Fibroblast of skin of right biceps (primary cell): ENCODE measurements around the gene FCHSD2.

Source experiments
- DNase-seq: peaks from one replicate; pipeline ENCODE4 v3.0.0-alpha.2; 2013

Gene FCHSD2

GRCh38 chr11:73171436-73172161, 29.5 kb upstream of the FCHSD2 start:
- no peak for DNase-seq

DNA sequence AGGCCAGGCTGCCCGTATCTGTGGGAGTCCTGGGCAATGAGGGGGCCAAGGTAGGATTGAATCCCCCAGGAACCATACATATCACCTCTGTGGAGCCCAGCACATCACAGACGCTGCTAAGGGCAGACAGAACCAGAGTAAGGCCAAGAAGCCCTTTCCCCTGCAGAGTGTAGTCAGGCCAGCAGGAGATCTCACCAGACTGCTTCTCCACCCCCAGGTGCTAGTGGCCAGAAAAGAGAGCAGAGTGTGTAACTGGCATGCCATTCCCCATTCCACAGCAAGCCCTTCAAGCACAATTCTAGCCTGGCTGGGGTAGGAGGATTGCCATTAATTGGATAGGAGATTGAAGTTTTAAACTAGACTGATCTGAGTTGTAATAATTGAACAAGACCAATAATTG, 28.0 kb upstream of the FCHSD2 start:
- no peak for DNase-seq

DNA sequence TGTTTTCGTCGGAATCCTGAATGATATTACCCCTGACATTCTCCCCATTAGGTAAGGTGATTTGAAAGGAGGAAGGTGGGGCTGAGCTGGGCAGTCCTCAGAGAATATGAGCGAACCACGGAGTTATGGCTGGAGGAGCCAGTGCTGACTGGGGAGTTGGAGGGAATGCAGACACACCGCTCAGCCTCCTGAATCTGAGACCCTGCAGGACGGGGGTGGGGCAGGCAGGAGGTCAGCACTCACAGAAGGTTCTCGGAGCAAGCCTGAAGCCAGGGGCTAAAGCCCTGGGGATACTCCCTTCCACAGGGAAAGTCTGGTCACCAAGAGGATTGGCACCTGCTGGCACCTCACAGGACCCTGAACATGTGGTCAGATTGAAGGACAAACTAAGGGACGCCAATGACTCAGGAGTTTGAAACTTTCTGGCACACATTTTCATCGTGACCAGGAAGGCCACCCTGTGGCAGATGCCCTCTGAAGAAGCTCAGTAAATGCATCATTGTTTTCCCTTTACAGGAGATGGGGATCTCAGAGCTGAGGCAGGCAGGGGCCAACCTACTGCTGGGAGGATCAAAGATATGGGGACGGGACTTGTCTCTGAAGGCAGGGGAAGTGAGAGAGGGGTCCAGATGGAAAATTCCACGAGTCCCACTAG, 26.9 kb upstream of the FCHSD2 start:
- DNase-seq, result no peak

DNA sequence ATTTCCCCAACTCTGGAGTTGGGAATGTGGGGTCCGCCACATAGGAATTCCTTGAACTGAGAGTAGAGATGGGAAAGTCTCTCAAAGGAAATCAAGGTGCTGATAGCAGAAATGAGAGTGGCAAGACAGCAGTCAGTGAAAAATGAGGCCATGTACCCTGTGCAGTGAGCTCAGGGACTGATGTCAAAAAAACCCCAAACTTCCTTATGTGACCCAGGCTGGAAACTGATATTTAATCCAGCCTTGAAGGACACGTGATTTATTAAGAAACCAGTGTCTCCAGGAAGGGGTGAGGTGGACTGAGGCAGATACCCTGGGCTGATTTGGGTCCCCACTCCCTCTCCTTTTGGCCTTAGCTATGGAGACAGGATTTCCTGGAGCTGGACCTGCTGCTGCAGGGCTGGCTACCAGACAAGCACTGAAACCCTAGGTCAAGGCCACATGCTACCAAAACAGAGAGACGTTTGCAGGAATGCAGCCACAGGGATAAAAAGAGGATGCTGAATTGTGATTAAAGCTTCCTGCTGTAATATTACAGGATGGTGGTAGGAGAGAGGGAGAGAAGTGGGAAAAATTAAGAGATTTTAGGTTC, 25.3 kb upstream of the FCHSD2 start:
- DNase-seq, result no peak

GRCh38 chr11:73164803-73165540, 22.9 kb upstream of the FCHSD2 start:
- DNase-seq, result no peak

GRCh38 chr11:73163638-73164174, 21.6 kb upstream of the FCHSD2 start:
- DNase-seq, result no peak

- no peak for DNase-seq
Measured at GRCh38 chr11:73162196-73162740, 20.1 kb upstream of the FCHSD2 start.

- DNase-seq, result no peak
Measured at GRCh38 chr11:73160005-73160760, 18.1 kb upstream of the FCHSD2 start.

DNA sequence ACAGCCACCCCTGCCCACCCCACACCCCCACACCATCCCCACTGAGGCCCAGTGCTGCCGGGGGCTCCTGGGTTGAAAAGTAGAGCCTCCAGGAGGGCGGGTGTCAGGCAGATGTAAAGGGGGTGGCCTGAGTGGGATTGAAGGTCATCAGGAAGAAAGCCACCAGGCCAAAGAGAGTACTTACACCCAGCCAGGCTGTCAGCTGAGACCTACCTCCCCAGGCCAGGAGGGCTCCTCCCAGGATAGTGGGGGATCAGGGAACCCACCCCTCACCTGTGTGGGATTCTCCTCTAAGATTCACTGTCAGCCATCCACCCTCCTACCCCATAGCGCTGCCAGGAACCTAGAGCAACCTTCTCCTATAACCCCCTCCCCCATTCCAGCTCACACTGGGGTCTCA, 17.2 kb upstream of the FCHSD2 start:
- DNase-seq, result no peak

- DNase-seq, result peak; percentile 50
Measured at GRCh38 chr11:73158356-73159051, 16.4 kb upstream of the FCHSD2 start.

DNA sequence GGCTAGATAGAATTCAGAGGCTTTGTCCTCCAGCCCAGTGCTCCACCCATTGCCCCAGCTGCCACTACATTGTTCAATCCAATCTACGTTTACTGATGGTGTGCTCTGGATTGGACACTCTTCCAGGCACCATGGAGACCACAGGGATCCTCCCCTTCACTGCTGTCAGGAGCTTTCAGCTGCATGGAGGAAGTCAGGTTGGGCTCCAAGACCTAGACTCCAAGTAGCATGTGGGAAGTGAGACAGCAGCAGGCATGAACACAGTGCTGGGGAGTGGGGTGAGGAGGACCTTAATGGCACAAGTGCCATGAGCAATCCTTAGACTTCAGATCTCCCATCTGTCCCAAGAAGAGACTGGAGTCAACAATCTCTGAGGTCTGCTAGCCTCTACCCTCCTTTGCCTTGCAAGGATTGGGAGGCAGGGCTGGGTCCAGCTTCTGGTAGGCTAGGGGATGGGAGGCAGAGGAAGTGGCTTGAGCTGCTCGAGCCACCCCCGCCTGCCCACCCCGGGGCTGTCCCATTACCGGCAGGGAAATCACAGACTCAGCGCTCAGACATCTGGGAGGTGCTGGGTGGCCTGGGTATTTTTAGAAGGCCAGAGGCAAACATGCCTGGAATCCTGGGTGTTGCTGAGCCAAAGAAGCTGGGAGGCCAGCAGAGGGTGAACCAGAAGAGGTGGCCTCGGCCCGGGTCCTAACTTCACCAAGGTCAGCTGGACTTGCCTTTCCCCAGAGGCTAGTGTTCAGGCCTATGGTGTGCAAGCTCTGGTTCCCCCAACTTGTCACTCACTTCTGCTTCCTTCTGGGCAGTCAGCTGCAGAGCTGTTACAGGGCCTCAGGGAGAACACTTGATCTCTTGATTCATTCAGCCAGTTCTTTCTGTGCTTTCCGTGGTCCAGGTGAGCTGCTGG, 15.2 kb upstream of the FCHSD2 start:
- DNase-seq, result peak; percentile 72

GRCh38 chr11:73156686-73157085, 14.6 kb upstream of the FCHSD2 start:
- DNase-seq, result no peak

- DNase-seq, result no peak
Measured at GRCh38 chr11:73156114-73156513, 14.0 kb upstream of the FCHSD2 start.

- no peak for DNase-seq
Measured at GRCh38 chr11:73155102-73155501, 13.0 kb upstream of the FCHSD2 start.

DNA sequence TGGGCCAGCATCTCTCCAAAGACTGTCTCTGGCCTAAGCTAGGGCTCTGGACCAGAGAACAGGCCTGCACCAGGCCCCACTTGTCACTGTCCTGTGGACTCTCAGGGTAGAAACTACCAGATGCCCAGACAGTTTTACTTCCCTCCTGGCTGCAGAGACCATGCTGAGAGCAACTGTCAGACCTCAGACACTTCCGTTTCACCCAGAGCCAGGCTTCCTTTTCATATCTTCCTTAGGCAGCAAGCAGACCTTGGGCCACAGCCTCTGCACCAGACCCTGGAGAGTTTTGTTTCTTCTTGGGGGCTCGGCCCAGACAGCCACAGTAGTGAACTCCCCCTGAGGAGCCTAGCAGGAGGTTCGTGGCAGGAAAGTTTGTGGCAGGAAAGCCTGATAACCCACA, 12.1 kb upstream of the FCHSD2 start:
- no peak for DNase-seq

DNA sequence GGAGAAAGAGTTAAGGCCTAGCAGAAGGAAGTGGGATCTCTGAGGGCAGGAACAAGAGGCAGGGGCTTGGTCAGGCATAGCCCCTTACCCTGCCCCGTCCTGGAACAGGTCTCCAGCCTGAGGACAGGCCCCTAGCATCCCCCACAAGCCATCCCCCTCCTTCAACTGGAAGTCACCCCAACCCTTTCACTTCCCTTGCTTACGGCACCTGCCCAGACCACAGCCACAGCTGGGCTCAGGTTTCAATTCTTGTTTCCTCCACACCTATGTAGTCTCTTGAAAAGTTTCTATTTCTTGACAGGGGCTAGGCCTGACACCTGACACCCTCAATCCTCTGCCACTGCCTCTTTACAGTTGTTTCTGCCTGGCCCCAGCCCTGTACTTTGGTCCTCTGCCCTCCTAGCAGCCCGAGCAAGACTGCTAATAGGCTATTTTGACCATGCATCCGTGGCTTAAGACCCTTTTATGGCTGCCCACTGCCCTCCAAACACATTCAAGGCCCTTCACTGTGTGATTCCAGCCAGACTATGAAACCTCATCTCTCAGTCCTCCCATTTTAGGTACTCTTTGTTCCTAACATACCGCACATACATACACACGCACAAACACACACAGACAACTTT, 10.9 kb upstream of the FCHSD2 start:
- DNase-seq, result no peak

DNA sequence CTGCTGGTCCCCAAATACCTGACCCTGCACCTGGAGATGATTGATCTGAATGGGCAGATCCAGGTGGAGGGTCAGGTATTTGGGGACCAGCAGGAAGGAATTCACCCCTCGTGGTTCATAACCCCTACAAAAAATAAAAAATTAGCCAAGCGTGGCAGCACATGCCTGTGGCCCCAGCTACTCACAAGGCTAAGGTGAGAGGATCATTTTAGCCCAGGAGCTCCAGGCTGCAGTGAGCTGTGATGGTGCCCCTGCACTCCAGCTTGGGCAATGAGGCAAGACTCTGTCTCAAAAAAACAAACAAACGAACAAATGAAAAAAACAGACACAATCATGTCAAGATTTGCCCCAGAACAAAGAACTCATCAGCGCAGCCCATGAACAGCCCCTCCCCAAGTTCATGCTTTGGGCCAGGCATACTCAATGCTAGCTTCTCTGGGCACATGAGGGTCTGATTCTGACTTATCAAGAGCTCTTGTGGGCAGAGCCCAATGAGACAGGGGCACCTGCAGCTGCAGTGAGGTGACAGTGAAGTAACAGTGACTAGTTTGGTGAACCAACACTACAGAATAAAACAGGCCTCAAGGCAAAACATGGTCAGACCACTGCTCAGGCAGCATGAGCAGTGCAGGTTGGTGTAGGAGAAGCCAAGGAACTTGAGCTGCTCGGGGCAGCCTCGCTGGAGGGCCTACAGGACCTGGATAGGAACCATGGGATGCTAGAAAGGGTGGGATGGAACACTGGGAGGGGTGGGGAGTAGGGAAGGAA, 10.2 kb upstream of the FCHSD2 start:
- no peak for DNase-seq

- no peak for DNase-seq
Measured at GRCh38 chr11:73151416-73151815, 9.3 kb upstream of the FCHSD2 start.

DNA sequence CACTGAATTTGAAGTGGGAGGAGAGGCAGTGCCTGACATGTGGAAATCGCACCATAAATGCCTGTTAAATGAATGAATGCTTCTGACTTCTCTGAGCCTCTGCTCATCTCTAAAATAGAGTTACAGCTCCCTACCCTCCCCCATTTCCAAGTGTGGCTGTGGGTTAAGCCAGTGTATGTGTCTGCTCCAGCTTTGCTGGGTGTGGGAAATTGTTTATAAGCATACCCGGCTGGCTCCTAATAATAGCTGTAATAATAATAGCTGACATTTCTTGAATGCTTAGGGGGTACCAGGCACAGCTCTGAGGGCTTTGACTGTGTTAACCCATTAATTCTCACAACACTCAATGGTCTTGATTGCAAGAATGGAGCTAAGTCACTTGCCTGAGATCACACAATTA, 7.0 kb upstream of the FCHSD2 start:
- no peak for DNase-seq
